ENCODE measurements around the gene GMDS. TPM values are rescaled to one million over a fixed set of nuclear protein-coding genes. Genes with fewer than 3 reads are reported as not detected.

GMDS gene
- total and polyA plus RNA-seq, 2 of the 8 experiments (the other 6 are each of a cell fraction or from before 2014, with no cell fraction given), result 16.8 to 50.0 TPM

GRCh38 chr6:1688396-1688795, 557.0 kb downstream of the GMDS start (continued):
- no peak for TF ChIP-seq RAD21 (IDR thresholded peaks at IDR 0.05 in 1 of 2, conservative IDR thresholded peaks at IDR 0.05 in 1 of 2; ENCODE audit: low read depth in 2 of 2, low read length in 2 of 2)
